GM19463 (cell line): Measurements from ENCODE around the gene CORO2B.

Experiments
- ATAC-seq: cut with Tn5 transposase; IDR thresholded peaks from one replicate; pipeline ENCODE4 v1.9.1; 2021; ENCODE audit warnings: mild to moderate bottlenecking, moderate library complexity; ENCODE audit not compliant: unreplicated experiment

The CORO2B gene

DNA sequence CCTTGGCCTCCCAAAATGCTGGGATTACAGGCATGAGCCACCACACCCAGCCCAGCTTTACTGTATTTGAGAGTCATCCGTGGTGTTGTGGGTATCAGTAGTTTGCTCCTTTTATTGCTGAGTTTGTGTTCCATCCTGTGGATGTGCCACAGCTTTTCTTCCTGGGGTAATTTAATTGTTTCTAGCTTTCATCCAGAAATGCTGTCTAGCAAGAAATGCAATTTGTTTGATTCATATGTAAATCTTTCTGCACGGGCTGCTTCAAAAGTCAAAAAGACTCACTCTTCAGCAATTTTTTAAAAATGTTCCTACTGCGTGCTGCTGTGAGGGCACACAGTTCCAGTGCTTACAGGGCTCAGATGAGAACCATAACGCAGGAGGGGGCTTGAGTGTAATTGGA, 47.1 kb downstream of the CORO2B start:
- ATAC-seq = no peak

DNA sequence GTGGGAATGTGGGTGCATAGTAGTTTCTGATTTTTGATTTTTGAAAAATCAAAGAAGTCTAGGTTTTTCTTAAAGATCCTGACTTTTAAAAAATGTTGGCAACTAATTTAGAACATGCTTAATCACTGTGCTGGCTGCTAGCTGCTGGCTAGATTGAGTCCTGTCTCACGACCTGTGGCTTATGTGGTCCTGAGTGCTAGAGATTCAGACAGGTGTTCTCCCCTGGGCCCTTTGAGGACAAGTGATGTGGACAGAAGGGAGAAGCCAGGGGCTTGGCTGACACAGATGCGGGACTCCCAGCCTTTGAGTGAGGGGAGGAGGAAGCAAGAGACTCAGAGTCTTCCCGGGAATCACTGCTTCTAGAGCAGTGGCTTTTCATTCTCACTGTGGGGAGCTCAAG, 47.5 kb downstream of the CORO2B start:
- ATAC-seq = no peak

DNA sequence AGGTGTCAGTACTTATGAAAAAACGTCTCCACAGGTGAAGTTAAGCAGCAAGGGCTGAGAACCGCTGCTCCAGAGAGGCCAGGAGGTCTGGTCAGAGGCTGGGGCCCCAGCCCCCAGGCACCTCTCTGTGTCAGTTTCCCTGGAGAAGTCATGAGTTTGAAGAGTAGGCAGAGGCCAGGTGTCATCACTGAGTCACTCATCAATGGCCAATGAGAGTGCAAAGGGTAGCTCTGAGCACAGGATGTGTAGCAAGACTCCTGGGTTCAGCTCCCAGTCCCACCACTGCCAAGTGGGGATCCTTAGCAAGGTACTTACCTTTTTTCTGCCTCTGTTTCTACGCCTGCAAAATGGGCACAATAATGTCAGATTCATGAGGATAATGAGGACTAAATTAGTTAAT, 47.9 kb downstream of the CORO2B start:
- no peak for ATAC-seq

DNA sequence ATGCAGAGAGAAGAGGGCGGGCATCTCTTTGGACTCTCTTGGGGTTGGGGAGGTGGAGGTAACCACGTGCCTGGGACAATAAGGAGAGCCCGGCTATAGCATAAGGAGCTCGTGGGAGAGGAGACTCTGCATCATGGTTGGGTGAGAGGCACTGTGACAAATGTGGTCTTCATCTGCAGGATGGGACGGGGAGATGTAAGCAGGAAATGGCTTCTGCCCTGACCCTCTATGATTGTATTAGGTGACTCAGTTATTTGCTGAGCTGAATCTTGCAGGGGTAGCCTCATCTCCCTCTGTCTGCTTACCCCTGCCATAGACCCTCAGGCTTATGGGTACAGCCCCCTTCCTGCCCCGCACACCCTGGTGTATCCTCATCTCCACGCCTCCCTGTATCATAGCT, 48.7 kb downstream of the CORO2B start:
- no peak for ATAC-seq

DNA sequence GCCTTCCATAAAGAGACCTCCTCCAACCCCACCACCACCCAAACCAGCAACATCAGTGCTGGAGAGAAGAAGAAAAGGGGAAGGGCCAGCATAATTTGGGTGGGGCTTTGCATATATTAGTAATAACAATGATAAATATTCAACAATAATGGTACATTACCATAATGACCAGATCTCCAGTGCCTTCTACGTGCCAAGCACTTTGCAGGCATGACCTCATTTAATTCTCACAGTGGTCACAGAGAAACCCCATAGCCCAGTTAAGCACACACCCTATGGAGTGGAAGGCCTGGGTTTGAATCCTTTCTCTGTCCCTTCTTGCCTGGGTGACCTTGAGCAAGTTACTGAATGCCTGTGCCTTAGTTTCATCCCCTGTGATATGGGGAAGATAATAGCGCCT, 49.2 kb downstream of the CORO2B start:
- no peak for ATAC-seq

DNA sequence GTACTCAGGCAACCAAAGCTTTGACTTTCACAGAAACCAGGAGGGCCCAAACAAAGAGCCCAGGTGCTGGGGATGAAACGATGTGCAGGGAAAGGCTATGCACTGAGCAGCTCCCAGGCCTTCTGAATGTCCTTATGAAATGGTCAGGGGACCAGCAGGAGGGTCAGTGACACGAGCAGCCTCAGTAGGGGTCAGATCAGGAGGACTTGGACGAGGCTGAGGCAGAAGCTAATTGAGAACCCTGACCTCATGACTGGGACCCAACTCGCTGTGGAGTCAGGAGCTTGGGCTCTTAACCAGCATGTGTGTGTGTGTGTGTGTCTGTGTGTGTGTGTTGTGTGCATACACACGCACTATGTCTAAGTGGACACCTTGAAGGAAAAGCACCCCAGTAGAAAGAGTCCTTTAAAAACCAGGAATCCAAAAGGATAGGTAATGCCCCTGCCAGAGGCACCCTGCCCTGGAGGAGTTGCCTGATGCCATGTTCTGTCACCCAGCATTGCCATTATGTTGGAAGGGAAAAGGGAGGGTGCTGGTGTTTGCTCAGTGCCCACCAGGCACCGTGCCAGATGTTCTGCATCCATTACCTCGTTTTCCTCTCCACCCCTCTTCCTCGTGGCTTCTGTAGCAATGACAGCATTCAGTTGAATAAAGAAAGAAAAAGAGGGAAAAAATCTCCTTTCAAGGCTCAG, 50.9 kb downstream of the CORO2B start:
- ATAC-seq = no peak

DNA sequence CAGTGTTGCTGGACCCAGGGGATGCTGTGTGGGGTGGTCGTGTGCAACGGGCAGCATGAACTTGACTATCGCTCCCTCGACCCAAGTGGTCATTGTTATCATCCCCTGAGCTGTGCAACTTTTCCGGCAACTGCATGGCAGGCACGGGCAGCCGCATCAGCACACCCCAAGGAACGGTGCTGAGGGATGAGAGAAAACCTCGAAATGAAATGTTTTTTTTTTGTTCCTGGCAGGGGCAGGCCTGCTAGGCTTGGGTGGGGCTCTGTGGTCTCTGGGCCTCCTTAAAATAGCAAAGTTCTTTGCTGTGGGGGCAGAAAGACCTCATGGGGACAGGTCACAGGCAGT, 51.4 kb downstream of the CORO2B start:
- no peak for ATAC-seq

DNA sequence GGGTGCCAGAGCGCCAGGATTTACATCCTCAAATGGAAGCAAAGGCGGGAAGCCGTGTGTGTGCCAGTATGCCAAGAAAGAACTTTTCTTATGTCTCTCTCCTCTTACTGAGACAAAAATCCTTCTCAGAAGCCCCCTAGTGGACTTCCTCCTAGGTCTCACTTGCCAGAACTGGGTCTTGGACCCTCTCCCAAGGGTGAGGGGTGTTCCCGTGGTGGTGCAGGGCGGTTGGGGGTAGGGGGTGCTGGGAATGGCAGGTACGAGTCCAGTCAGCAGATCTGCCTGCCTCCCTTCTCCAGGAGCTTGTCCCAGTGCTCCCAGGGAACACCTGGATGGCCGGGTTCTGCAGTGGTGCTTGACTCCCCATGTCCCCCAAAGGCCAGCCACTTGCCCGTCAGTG, 52.0 kb downstream of the CORO2B start:
- ATAC-seq = no peak

DNA sequence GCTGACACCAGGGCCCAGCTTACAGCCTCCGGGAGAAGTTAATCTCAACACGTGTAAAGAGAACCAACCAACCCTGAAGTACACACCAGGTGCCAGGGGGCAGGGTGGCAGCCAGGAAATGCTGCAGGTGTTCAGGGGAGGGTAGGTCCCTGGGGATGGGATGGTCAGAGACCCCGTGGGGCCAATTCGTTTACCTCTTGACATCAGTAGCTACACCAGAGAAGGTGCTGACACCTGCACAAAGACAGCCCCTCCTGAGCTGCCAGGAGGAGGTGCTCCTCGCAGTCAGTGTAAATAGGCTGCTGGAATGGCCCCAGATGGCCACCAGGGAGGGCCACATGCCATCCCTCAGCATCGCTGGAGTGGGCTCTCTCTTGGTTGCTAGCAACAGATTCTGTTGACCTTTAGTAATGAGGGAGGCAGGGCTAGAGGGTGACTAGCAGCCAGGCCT, 52.8 kb downstream of the CORO2B start:
- ATAC-seq = no peak

DNA sequence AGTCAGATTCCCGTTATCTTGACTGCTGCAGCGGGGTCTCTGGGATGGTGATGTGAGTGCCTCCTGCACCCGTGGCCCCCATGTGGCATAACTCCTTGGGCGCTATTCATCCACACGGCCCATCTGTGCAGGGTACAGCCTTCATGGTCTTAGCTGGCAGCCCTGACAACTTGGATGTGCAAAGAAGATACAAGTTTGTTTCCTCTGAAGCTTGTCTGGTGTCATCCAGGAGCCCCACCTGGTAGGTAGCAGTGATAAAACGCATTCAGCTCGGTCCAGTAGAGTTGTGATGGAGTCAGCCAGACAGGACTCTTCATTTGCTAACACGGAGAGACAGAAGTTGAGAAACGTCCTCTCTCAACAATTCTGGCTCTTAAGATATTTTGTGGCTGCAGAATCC, 53.3 kb downstream of the CORO2B start:
- ATAC-seq = no peak

DNA sequence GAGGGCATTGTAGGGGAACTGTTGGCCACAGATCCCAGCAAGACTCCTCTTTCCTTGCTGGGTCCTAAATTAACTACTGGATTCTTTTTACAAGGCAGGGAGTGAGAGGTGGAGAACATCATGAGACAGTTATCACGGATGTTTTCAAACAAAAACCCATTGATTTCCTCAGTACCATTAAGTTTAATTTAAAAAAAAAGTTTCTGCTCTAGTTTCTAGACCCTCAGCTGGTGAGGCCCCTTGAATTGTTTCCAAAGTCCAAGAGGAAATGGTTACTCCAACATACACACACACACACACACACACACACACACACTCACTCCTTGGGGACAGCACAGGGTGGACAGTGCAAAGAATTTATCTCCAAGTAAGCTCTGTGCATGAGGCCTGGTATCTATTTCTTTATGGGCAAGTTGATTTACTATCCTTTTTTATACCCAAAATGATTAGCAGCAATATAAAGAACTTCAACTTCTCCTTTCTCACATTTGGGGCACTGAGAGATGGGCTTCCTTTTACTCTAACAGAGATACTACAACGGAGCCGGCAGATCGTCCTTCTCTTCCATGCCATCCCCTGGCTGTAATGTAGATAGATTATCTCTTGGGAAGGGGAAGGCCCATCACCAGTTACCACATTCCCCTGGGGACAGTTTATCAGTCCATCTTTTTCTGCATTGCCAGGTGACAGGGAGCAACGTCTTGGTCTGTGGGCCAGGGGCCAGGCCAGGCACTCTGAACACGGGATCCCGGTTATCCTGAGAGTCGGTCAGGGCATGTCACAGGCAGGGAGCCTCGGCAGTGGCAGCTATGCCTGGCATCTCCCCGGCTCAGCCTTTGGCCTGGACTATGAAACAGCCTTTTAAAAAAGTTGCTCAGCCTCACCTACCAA, 54.7 kb downstream of the CORO2B start:
- ATAC-seq = no peak

DNA sequence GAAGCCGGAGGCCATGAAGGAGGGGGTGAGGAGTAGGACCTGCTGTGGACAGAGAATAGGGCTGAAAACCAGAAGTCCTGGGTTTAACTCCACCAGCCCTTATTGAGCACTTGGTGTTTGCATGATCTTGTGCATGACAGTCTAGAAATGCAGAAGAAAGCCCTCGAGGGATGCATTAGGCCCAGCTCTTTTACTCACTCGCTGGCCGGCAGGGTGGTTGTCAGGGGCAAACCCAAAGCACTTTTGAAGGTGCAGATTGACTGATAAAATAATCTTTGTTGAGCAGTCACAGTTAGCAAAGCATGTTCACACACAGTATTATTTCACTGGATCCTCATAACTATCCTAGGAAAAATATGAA, 55.3 kb downstream of the CORO2B start:
- ATAC-seq = no peak

DNA sequence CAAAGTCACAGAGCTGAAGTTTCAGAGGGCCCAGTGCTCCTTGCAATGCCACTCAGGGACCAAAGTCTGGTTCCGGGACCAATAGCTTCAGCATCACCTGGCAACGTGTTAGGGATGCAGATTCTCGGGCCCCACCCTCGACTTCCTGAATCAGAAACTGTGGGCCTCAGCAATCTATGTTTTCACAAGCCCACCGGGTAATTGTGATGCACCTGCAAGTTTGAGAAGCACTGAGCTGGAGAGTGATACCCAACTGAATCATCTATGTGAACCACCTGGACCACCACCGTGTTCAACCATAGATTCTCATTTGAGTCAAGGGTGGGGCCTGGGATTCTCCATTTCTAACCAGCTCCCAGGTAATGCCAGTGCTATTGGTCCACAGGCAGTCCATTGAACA, 55.7 kb downstream of the CORO2B start:
- ATAC-seq = no peak

DNA sequence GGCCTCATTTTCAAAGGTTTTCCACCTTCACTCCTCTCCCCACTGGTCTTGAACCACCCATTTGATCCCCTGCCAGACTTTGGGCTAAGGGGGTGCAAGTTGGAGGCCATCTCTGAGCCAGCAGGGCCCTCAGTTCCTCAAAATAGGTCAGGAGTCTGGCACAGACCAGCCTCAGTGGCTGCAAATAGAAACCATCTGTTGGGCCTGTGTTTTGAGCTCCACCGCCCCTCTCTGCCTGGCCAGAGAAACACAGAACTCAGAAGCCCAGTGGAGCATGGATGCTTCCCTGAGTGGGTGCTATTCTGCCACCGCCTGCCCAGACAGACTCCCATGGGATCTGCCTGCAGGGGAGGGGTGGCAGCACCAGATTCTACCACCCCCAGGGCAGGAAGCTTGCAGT, 56.3 kb downstream of the CORO2B start:
- ATAC-seq = no peak

DNA sequence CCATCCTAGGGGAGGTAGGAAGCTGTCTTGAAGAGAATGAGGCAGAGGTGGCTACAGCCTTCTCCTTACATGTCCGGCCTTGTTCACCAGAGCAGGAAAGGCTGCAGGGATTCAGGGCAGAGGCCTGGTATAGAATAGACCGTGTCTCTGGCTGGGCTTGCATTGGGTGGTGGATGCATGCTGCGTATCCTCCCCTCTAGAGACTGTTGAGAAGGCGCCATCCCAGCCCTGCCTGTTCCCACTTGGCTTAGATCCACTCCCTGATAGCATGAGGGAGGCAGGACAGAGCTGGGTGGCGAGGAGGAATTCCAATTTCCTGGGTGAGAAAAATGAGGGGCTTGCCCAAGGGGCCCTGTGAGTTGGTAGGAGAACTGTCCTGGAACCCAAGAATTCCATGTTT, 57.5 kb downstream of the CORO2B start:
- ATAC-seq = no peak

DNA sequence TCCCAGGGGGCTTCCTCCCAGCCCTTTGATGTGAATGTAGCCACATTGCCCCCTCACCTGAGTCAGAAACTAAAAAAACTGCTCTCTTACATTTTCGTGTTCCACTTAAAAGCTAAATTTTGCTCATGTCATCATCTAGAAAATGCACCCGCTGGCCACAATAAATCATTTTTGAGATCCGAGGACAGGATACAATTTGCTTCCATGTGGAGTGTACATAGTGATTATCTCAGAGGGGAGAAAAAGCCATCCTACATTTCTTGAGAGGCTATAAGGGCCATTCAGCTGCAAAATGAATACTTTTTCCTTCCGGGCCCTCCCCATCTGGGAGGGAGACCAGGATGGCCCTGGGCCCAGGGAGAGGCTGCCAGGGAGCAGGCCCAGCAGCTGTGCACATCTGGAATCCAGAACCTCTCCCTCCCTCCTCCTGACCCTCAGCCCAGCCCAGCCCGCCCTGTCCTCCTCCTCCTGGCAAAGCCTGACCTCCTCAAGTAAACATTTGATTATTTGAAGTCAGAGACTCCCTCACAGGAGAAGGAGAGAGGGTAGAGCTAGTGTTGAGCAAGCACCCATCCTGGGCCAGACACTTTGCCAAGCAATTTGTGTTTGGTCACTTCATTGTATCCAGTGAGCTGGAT, 59.1 kb downstream of the CORO2B start:
- no peak for ATAC-seq

DNA sequence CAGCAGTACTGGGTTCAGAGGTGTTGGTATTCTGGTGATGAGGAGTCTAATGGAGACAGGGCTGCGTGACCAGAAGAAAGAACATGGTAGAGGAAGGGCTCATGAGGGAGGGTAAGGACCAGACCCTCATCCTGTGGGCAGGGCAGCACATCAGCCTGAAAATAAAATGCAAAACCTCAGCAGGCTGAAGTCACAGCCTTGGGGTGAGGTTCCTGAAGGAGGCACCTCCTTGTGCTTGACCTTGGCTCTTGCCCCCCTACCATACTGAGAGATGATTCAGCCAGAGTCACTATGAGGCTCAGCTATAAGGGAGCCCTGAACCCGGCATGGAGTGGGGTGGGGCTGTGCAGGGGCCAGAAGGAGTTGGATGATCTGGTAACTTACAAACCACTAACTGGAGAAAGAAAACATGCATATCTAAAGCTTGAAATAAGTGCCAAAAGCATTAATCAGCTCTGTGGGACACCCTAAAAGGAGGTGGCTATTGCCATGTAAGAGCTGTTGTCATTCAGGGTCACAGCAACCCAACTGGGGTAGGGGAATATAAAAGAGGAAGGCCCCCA, 60.2 kb downstream of the CORO2B start:
- no peak for ATAC-seq

DNA sequence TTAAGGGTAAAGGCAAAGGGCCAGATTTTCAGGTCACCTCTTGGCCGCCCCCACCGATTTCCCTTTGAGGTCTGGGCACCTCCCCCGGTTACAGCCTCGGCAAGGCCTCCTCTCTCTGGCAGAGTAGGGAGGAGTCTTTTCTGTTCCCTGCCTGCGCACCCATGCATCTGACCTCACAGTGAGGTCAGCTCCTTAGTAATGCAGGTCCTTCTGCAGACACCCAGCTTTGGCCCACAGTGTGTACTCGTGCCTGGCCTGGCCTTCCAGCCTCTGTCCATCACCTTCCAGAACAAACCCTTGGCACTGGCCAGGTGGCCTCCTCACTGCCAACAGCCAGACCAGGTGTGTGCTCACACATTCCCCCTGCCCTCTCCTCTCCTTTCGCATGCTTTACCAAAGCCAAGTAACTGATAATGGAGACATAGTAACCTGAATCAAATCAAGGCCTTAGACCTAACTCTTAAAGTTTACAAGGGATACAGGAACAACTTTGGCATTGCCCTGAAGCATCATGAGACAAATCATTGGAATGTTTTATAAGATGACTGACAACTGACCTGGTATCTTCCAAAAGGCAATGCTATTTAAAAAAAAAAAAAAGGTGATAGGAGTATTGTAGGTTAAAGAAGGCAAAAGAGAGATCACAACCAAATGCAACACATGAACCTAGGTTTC, 61.3 kb downstream of the CORO2B start:
- no peak for ATAC-seq

DNA sequence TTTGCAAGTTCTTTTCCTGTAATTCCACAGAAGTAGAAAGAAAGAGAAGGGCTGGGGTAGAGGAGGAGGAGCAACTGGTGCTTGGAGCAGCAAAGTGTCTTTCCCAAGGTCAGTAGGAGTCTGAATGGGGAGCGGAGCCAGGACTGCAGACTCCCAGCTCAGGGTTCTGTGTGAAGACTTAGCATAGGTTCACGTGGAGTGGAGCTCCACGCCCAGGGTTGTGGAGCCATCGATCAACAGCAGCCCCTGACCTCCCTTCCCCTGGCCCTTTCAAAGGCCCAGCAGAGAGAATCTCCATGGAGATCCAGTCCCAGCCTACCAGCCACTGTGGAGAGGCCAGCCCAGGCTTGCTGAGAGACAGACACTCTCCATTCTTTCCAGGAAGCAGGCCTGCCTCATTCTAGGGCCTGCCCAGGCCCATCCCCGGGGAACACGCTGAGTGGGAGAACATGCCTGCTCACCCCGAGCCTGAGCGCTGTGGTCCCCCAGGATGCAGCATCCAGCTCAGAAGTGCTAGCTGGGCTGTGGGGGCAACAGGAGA, 62.1 kb downstream of the CORO2B start:
- ATAC-seq = no peak

DNA sequence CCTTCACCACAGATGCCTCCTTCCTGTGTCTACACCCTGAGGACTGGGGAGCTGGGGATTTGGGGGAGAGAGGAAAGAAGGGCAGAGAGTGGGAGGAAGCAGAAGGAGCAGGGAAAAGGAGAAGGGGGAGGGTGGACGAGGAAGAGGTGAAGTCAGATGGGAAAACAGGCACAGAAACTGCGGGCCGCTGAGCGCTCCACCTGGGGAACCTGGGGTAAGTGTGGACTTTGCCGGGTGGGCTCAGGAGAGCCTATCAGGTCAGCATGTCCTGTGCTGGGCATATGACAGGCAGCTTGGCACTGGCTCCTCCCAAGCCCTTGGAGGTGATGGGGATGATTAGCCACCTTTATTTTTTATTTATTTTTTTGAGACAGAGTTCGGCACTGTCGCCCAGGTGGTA, 62.6 kb downstream of the CORO2B start:
- ATAC-seq = no peak

DNA sequence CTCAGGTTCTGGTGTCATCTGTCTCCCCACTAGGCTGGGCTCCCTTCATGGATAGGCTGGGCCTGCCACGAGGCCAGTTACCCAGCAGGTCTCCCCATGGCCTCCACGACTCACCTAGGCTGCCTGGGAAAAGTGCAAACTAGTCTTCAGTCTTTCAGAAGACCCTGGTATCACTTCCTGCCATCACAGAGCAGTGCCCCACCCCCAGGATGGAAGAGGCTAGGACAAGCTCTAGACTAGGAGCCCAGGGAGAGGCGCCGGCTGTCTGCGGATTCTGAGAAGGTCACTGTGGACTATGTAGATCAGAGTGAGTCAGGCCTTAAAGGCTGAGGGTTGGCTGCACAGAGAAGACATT, 63.7 kb downstream of the CORO2B start:
- ATAC-seq = no peak
